GM21423 (cell line): ENCODE measurements around the gene FAM153A.
"Not testable (repeated sequence)": the region's sequence is repeated elsewhere in the genome, so short reads cannot be mapped to it uniquely, and the experiment has no call there.

Source experiments
- ATAC-seq: cut with Tn5 transposase; IDR thresholded peaks from one replicate; pipeline ENCODE4 v1.9.1; 2021; ENCODE audit warnings: mild to moderate bottlenecking, moderate library complexity; ENCODE audit not compliant: unreplicated experiment

Gene FAM153A

DNA sequence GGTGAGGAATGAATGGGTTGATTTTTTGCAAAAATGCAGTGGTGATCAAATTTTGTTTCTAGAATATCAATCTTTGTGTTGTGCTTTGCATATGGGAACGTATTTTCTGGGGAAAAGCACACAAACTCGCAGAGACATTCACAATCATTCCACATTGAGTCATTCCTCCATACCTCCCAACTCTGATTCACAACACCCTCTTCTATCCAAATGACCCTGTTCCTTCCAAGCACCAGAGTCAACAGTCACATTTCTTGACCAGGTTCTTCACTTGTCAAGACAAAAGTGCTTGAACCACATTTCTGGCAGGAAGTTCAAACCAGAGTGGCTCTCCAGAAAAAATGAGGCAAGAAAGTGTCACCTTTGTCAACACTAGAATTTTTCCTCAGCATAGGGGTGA, 35.3 kb downstream of the FAM153A start:
- not testable (repeated sequence) for ATAC-seq

GRCh38 chr5:177724858-177725257, 57.8 kb downstream of the FAM153A start:
- ATAC-seq, result not testable (repeated sequence)

DNA sequence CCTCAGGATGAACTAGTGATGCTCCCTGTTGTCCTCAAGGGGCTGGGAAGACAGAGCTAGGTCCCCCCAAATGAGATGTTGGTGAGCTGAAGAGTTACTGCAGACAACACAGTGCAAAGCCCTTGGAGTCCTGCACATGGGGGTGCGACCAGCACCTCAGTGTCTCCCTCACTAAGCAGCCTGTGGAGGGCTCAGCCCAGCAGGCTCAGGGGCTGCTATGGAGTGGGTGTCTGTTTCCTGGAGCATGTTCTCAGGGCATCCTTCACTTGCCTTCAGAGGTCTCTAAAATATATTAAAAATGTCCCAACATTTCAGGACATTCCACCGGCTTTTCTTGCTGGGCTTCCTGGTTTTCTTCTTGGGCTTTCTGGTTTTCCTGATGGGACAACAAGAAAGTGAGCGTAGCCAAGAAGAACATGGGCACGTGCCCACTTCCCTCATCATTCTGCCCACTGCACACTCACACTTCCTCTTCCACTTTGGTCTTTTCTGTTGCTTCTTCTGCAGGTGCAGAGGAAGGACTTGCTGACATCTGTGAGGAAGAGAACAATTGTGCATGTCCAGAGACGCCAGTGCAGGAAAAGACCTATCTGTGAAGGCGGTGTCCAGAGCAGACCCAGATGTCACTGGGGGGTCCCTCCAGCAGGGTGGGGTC, 58.7 kb downstream of the FAM153A start:
- ATAC-seq, result not testable (repeated sequence)

GRCh38 chr5:177722829-177723228, 59.9 kb downstream of the FAM153A start:
- not testable (repeated sequence) for ATAC-seq

GRCh38 chr5:177719989-177720388, 62.7 kb downstream of the FAM153A start:
- ATAC-seq, result not testable (repeated sequence)

- ATAC-seq, result not testable (repeated sequence)
Observed at GRCh38 chr5:177715423-177715822, 67.3 kb downstream of the FAM153A start.

DNA sequence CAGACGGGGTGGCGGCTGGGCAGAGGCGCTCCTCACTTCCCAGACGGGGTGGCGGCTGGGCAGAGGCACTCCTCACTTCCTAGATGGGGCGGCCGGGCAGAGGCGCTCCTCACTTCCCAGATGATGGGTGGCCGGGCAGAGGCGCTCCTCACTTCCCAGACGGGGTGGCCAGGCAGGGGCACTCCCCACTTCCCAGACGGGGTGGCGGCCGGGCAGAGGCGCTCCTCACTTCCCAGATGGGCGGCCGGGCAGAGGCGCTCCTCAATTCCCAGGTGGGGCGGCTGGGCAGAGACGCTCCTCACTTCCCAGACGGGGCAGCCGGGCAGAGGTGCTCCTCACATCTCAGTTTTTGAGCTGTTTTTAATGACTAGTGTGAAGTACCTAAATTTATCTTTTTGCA, 86.6 kb downstream of the FAM153A start:
- not testable (repeated sequence) for ATAC-seq

DNA sequence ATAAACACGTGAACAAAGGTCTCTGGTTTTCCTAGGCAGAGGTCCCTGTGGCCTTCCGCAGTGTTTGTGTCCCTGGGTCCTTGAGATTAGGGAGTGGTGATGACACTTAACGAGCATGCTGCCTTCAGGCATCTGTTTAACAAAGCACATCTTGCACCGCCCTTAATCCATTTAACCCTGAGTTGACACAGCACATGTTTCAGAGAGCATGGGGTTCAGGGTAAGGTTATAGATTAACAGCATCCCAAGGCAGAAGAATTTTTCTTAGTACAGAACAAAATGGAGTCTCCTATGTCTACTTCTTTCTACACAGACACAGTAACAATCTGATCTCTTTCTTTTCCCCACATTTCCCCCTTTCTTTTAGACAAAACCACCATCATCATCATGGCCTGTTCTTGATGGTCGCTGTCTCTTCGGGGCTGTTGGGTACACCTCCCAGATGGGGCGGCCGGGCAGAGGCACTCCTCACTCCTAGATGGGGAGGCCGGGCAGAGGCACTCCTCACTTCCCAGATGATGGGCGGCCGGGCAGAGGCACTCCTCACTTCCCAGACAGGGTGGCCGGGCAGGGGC, 87.3 kb downstream of the FAM153A start:
- ATAC-seq, result not testable (repeated sequence)

GRCh38 chr5:177694518-177694835, 88.2 kb downstream of the FAM153A start:
- not testable (repeated sequence) for ATAC-seq

GRCh38 chr5:177693671-177694517, 88.8 kb downstream of the FAM153A start:
- not testable (repeated sequence) for ATAC-seq

DNA sequence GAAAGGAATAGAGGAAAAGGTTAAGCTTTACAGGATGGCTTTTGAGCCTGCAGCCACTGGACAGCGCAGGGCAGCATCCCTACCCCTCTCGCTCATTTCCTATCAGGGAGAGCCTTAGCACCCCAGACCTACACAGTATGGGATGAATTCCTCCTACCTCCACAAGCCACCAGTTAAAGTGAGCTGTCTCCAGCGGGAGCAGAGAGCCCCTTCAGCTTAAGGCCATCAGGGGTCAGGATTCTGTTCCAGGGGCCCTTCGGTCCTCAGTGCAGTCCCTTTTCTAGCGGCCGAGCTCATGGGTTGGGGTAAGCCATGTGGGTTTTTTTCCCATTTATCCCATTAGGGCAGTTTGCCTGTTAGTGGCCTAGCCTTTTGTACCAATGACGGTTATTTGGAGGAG, 89.7 kb downstream of the FAM153A start:
- not testable (repeated sequence) for ATAC-seq

GRCh38 chr5:177692507-177692906, 90.2 kb downstream of the FAM153A start:
- not testable (repeated sequence) for ATAC-seq

DNA sequence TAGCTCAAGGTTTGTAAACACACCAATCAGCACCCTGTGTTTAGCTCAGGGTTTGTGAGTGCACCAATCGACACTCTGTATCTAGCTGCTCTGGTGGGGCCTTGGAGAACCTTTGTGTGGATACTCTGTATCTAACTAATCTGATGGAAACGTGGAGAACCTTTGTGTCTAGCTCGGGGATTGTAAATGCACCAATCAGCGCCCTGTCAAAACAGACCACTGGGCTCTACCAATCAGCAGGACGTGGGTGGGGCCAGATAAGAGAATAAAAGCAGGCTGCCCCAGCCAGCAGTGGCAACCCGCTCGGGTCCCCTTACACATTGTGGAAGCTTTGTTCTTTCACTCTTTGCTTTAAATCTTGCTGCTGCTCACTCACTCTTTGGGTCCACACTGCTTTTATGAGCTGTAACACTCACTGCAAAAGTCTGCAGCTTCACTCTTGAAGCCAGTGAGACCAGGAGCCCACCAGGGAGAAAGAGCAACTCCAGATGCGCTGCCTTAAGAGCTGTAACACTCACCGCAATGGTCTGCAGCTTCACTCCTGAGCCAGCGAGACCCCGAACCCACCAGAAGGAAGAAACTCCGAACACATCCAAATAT, 93.6 kb downstream of the FAM153A start:
- not testable (repeated sequence) for ATAC-seq

DNA sequence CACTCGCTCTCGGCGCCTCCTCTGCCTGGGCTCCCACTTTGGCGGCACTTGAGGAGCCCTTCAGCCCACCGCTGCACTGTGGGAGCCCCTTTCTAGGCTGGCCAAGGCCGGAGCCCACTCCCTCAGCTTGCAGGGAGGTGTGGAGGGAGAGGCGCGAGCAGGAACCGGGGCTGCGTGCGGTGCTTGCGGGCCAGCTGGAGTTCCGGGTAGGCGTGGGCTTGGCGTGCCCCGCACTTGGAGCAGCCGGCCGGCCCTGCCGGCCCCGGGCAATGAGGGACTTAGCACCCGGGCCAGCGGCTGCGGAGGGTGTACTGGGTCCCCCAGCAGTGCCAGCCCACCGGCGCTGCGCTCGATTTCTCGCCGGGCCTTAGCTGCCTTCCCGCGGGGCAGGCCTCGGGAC, 94.6 kb downstream of the FAM153A start:
- ATAC-seq, result not testable (repeated sequence)

- not testable (repeated sequence) for ATAC-seq
Observed at GRCh38 chr5:177681920-177682319, 100.8 kb downstream of the FAM153A start.
